Calu3 (cell line): ENCODE results near the gene ARID1B. TPM values are rescaled to one million over a fixed set of nuclear protein-coding genes. Genes with fewer than 3 reads are reported as not detected.

ENCODE experiments used
- BruUV-seq: library from RNA; stranded (reverse); fragments of 400-500 nt; replicated peaks from 2 replicates; lab custom pipeline; 2021; lab: Mats Ljungman, UMichigan
- CTCF ChIA-PET: fragments of 300-600 bp; sonication (Branson Sonifier 250); formaldehyde crosslinking; loops from one replicate; lab custom pipeline; 2022; ENCODE audit warnings: antibody characterized with exemption; lab: Charles Lee
- DNase-seq: peaks from one replicate; pipeline ENCODE4 v3.0.0; 2022
- H3K27ac Mint-ChIP-seq: one replicate; pipeline ENCODE4 v1.8.0; 2022; ENCODE audit warnings: mixed read lengths; ENCODE audit not compliant: unreplicated experiment
- H3K27me3 Mint-ChIP-seq: one replicate; pipeline ENCODE4 v1.8.0; 2022; ENCODE audit warnings: mixed read lengths; ENCODE audit not compliant: unreplicated experiment
- H3K36me3 Mint-ChIP-seq: one replicate; pipeline ENCODE4 v1.8.0; 2022; ENCODE audit warnings: mild to moderate bottlenecking, moderate library complexity, mixed read lengths; ENCODE audit not compliant: insufficient read depth, unreplicated experiment
- H3K4me1 Mint-ChIP-seq: one replicate; pipeline ENCODE4 v1.8.0; 2022; ENCODE audit warnings: mild to moderate bottlenecking, low read depth, mixed read lengths; ENCODE audit not compliant: unreplicated experiment
- H3K4me3 Mint-ChIP-seq: one replicate; pipeline ENCODE4 v1.8.0; 2022; ENCODE audit warnings: mild to moderate bottlenecking, low read depth, moderate library complexity, mixed read lengths; ENCODE audit not compliant: unreplicated experiment
- H3K9me3 Mint-ChIP-seq: one replicate; pipeline ENCODE4 v1.8.0; 2022; ENCODE audit warnings: low read depth, mixed read lengths; ENCODE audit not compliant: unreplicated experiment
- CTCF ChIP-seq: fragments of 200-600 bp; IDR thresholded peaks from one replicate; pipeline ENCODE4 v1.8.0; 2022; ENCODE audit warnings: antibody characterized with exemption; ENCODE audit not compliant: unreplicated experiment
- intact Hi-C: fragments of 100-400 bp; cut with micrococcal nuclease; formaldehyde crosslinking; loops from one replicate; pipeline ENCODE4 v1.10.0; 2022; ENCODE audit not compliant: unreplicated experiment
- total RNA-seq: library from RNA; stranded (reverse); gene quantifications from 2 replicates; pipeline ENCODE4 v1.2.3, GENCODE V29; 2022

Gene ARID1B
- total RNA-seq, 1 experiment from 2014 or later, result 53.5 TPM

DNA sequence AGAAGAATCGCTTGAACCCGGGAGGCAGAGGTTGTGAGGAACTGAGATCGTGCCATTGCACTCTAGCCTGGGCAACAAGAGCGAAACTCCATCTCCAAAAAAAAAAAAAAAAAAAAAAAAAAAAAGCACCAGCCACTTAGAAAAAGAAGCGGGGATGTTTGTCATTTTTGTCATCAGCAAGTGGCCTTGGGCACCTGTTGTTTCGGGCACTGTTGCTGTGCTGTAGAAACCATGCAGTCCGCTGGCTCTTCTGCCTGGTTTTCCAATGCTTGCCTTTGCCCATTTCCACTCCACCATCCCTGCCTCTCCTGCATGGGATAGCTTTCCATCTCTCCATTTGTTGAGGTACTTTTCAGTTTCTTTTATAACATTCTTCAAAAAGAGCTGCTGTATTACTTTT is 129.3 kb downstream of the ARID1B start:
- Mint-ChIP-seq H3K27me3 (no peaks in the 10 kb centered on the region), H3K4me1 (no peaks in the 10 kb centered on the region), H3K36me3 (no peaks in the 10 kb centered on the region), H3K9me3 (no peaks in the 10 kb centered on the region), H3K4me3 (no peak overlapping the region), H3K27ac (no peak overlapping the region)
- intact Hi-C loops, result no loop called here
- BruUV-seq, result no TSS peak
- CTCF ChIA-PET, result no interaction called here
- no peak for TF ChIP-seq CTCF
- no peak for DNase-seq

DNA sequence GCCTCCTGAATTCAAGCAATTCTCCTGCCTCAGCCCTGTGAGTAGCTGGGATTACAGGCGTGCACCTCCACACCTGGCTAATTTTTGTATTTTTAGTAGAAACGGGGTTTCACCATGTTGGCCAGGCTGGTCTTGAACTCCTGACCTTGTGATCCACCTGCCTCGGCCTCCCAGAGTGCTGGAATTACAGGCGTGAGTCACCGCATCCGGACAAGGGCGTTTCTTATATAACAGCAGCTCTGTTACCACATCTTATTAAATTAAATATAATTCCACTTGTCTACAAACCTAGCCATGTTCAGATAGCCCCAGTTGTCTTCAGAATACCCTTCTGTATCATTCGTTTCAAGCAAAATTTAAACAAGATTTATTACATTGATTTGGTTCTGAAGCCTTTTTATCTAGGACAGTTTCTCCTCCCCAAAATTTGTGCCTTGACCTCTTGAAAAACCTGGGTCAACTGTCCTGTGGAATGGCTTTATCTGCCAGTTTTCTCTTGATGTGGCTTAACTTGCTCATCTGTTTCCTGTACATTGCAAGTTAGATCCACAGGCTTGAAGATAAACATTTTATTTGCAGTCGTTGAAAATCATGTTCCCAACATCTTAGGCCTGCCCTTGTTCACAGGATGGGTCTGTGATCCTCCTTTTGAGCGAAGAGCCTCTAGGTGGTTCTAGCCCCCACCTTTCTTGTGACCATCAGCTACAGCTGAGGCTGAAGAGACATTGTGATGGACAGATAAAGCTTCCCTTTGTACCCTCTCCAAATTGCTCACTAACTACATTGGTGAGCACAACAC is 132.2 kb downstream of the ARID1B start:
- no peak for DNase-seq
- Mint-ChIP-seq H3K27ac (no peak overlapping the region), H3K4me3 (no peak overlapping the region), H3K27me3 (no peaks in the 10 kb centered on the region), H3K4me1 (peaks cover 9% of the 10 kb centered on the region), H3K9me3 (no peaks in the 10 kb centered on the region), H3K36me3 (no peaks in the 10 kb centered on the region)
- intact Hi-C loops, result no loop called here
- TF ChIP-seq CTCF, result no peak
- CTCF ChIA-PET, result no interaction called here
- no TSS peak for BruUV-seq

DNA sequence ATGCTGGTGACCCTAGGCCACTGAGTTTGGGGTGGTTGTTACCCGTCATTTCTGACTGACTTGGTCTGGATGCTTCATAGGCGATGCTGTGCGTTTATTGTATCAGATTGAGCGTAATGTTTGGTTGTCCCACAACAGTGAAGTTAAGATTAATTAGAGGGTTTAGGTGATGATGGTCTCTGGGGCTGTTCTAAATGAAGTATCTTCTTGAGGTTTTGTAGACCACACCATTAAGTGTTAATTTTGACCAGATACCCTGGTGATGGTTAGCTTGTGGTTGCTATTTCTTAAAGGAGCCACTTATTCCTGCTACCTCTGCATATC is 132.8 kb downstream of the ARID1B start:
- peaks cover 9% of the 10 kb centered on the region for H3K4me1 Mint-ChIP-seq
- H3K36me3 Mint-ChIP-seq, result no peaks in the 10 kb centered on the region
- no peak overlapping the region for H3K27ac Mint-ChIP-seq
- H3K9me3 Mint-ChIP-seq, result no peaks in the 10 kb centered on the region
- H3K4me3 Mint-ChIP-seq, result no peak overlapping the region
- no peak for TF ChIP-seq CTCF
- no peak for DNase-seq
- intact Hi-C loops, result no loop called here
- CTCF ChIA-PET, result no interaction called here
- no TSS peak for BruUV-seq
- no peaks in the 10 kb centered on the region for H3K27me3 Mint-ChIP-seq

GRCh38 chr6:156910938-156911337 is 133.8 kb downstream of the ARID1B start:
- no peak overlapping the region for H3K4me3 Mint-ChIP-seq
- no TSS peak for BruUV-seq
- intact Hi-C loops, result no loop called here

More at GRCh38 chr6:156910938-156911337, 133.8 kb downstream of the ARID1B start:
- peaks cover 9% of the 10 kb centered on the region for H3K4me1 Mint-ChIP-seq
- no peak for TF ChIP-seq CTCF
- CTCF ChIA-PET, result no interaction called here
- no peaks in the 10 kb centered on the region for H3K9me3 Mint-ChIP-seq
- H3K27ac Mint-ChIP-seq, result no peak overlapping the region
- no peaks in the 10 kb centered on the region for H3K36me3 Mint-ChIP-seq
- no peaks in the 10 kb centered on the region for H3K27me3 Mint-ChIP-seq
- DNase-seq, result no peak
